Fibroblast of lung (primary cell): ENCODE data around the gene AP3D1. TPM values are rescaled to one million over a fixed set of nuclear protein-coding genes. Genes with fewer than 3 reads are reported as not detected.

Experiments used
- DNase-seq, 2 donors: peaks; one replicate each; pipeline versions ENCODE4 v3.0.0 to v3.0.0-alpha.2; 2010; ENCODE audit warnings: low read depth in 2 of 2
- H2AFZ ChIP-seq: 2 replicates; pipeline ENCODE4 v1.5.1; 2012; ENCODE audit warnings: low read length, control low read depth, inconsistent platforms
- H3K27ac ChIP-seq: 2 replicates; pipeline ENCODE4 v1.5.1; 2011; ENCODE audit warnings: low read length, control low read depth; ENCODE audit not compliant: insufficient read depth
- H3K27me3 ChIP-seq: 2 replicates; pipeline ENCODE4 v1.5.1; 2011; ENCODE audit warnings: mild to moderate bottlenecking, low read length; ENCODE audit not compliant: control insufficient read depth, insufficient read depth
- H3K36me3 ChIP-seq: 2 replicates; pipeline ENCODE4 v1.5.1; 2011; ENCODE audit warnings: low read length; ENCODE audit not compliant: control insufficient read depth, insufficient read depth
- H3K4me1 ChIP-seq: 2 replicates; pipeline ENCODE4 v1.5.1; 2011; ENCODE audit warnings: low read length; ENCODE audit not compliant: control insufficient read depth, insufficient read depth; ENCODE audit errors: extremely low read depth
- H3K4me2 ChIP-seq: 2 replicates; pipeline ENCODE4 v1.5.1; 2011; ENCODE audit warnings: low read length, control low read depth; ENCODE audit not compliant: insufficient read depth; ENCODE audit errors: extremely low read depth
- H3K4me3 ChIP-seq, 4 experiments: fragments of 200-600 bp in 1 of 4; sonication (generic) in 1 of 4; replicated peaks in 1 of 4; 2 replicates each; pipeline ENCODE4 v1.5.1; 2011 to 2016; ENCODE audit warnings: low read length in 4 of 4, low read depth in 3 of 4, mild to moderate bottlenecking in 3 of 4, control low read depth in 2 of 4, inconsistent platforms in 1 of 4, mixed read lengths in 1 of 4; ENCODE audit not compliant: insufficient read depth in 1 of 4; ENCODE audit errors: control extremely low read depth in 1 of 4
- H3K79me2 ChIP-seq: 2 replicates; pipeline ENCODE4 v1.5.1; 2012; ENCODE audit warnings: mild to moderate bottlenecking, low read length, inconsistent platforms; ENCODE audit not compliant: control insufficient read depth, insufficient read depth
- H3K9ac ChIP-seq: 2 replicates; pipeline ENCODE4 v1.5.1; 2011; ENCODE audit warnings: mild to moderate bottlenecking, low read length, control low read depth; ENCODE audit not compliant: insufficient read depth
- H3K9me3 ChIP-seq: 2 replicates; pipeline ENCODE4 v1.5.1; 2012; ENCODE audit warnings: low read depth, low read length; ENCODE audit not compliant: control insufficient read depth, insufficient read depth
- H4K20me1 ChIP-seq: 2 replicates; pipeline ENCODE4 v1.5.1; 2011; ENCODE audit warnings: low read length; ENCODE audit not compliant: control insufficient read depth, insufficient read depth; ENCODE audit errors: extremely low read depth
- CTCF ChIP-seq, 2 donors: IDR thresholded peaks in 1 of 2; conservative IDR thresholded peaks in 1 of 2; 1 replicate in 1 of 2; 2 replicates in 1 of 2; pipeline ENCODE4 v1.5.1; 2011 to 2012; ENCODE audit warnings: low read length in 2 of 2, control low read depth in 1 of 2, inconsistent platforms in 1 of 2, low read depth in 1 of 2, mild to moderate bottlenecking in 1 of 2
- EZH2 ChIP-seq: IDR thresholded peaks from 2 replicates; pipeline ENCODE4 v1.5.1; 2012; ENCODE audit warnings: low read length, control low read depth, mild to moderate bottlenecking; ENCODE audit errors: missing control alignments
- polyA plus RNA-seq, 2 donors: library from polyadenylated mRNA; depleted of rRNA in 1 of 2; stranded (reverse) in 1 of 2; unstranded in 1 of 2; fragments of >200 nt; gene quantifications; 2 replicates each; pipeline ENCODE4 v1.2.1, GENCODE V29; 2011 to 2012; ENCODE audit warnings: missing spikeins in 1 of 2
- total RNA-seq: library from RNA; depleted of rRNA; stranded (reverse); fragments of >200 nt; gene quantifications from 2 replicates; pipeline ENCODE4 v1.2.1, GENCODE V29; 2014

AP3D1 gene
- total and polyA plus RNA-seq, 2 donors (not counting 1 experiment from before 2014, with no cell fraction given): 68.0 to 99.9 TPM

DNA sequence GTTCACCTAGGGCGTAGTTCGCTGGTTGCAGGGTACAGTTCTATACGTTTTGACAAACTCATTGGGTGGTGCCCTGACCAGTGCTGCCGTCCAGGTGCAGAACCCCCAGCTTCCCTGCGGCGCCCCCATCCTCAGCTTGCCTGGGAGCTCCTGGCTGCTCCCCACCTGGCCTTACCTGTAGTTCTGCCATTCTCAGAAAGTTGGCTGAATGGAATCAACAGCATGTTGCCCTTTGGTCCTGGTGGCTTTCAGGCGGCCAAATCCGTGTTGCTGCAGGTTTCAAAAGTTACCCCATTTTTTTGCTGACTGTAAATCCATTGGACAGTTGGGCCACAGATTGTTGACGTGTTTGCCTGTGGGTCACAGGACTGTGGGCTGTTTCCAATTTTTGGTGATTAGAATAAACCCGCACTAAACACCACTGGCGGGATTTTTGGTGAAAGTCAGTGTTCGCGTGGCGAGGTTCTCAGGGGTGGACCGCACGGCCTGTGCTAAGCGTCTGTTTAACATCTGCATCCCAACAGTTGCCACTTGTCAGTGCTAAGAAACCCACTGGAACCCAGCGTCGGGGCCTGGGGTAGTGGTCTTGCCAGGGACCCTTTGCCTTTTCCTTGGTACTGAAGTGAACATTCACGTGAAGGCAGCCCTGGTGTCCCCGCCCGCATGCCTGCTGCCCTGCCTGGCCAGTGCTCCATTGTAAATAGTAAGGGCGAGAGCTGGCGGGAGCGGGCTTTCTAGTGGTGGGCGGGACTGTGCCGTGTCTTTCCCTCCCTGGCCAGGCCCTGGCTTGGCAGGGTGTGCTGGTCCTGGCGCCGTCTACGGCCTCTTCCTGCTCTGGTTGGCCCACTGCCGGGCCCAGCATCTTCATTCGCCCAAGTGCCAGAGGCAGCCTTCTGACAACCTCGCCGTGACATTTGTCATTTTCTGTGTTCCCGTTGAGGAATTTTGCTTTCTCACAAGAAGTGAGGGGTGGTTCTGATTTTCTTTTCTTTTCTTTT, 15.7 kb upstream of the AP3D1 start:
- H4K20me1 ChIP-seq: no peaks in the 10 kb centered on the region
- peak overlapping the region; percentile 5 for H3K9ac ChIP-seq
- peak overlapping the region; percentile 94 for H3K4me2 ChIP-seq
- H3K27me3 ChIP-seq: no peaks in the 10 kb centered on the region
- peak overlapping the region in 3 of 4 experiments; percentile 17 to 33 (median 33) for H3K4me3 ChIP-seq
- no peaks in the 10 kb centered on the region for H3K36me3 ChIP-seq
- peak; percentile 73 to 78 for DNase-seq
- peak overlapping the region; percentile 88 for H3K27ac ChIP-seq
- TF ChIP-seq CTCF (conservative IDR thresholded peaks at IDR 0.05 in 1 of 2, IDR thresholded peaks at IDR 0.05 in 1 of 2; ENCODE audit: low read depth in 1 of 2, low read length in 2 of 2) (no peak), EZH2 (no peak)
- H3K9me3 ChIP-seq: no peaks in the 10 kb centered on the region
- peaks cover 65% of the 10 kb centered on the region for H3K79me2 ChIP-seq
- no peak overlapping the region for H2AFZ ChIP-seq
- peaks cover 45% of the 10 kb centered on the region for H3K4me1 ChIP-seq

GRCh38 chr19:2164020-2164998, 12.9 kb upstream of the AP3D1 start:
- Histone ChIP-seq H3K9me3 (no peaks in the 10 kb centered on the region), H3K27ac (peak overlapping the region; percentile 88), H2AFZ (no peak overlapping the region), H3K4me3 (peak overlapping the region; percentile 71 to 84 (median 78)), H3K36me3 (no peaks in the 10 kb centered on the region), H3K27me3 (no peaks in the 10 kb centered on the region), H3K4me1 (peaks cover 24% of the 10 kb centered on the region), H4K20me1 (no peaks in the 10 kb centered on the region), H3K79me2 (peaks cover 38% of the 10 kb centered on the region), H3K4me2 (peak overlapping the region; percentile 53), H3K9ac (peak overlapping the region; percentile 88)
- no peak for DNase-seq
- TF ChIP-seq CTCF (conservative IDR thresholded peaks at IDR 0.05 in 1 of 2, IDR thresholded peaks at IDR 0.05 in 1 of 2; ENCODE audit: low read depth in 1 of 2, low read length in 2 of 2): no peak
- TF ChIP-seq EZH2: no peak
